CD4-positive, alpha-beta T cell treated with Interleukin-15 for 1 hour (primary cell): Measurements from ENCODE around the gene PPM1L.
A peak's percentile ranks its signal among the peaks of the same experiment; 100 is the strongest.
"Not testable (repeated sequence)": the region's sequence is repeated elsewhere in the genome, so short reads cannot be mapped to it uniquely, and the experiment has no call there.

Source experiments
- DNase-seq: peaks from one replicate; pipeline ENCODE4 v3.0.0-alpha.2; 2020

Gene PPM1L

GRCh38 chr3:160992712-160993111 lies 236.7 kb downstream of the PPM1L start:
- no peak for DNase-seq

GRCh38 chr3:160996811-160997210 lies 240.8 kb downstream of the PPM1L start:
- DNase-seq, result no peak

- no peak for DNase-seq
Measured at GRCh38 chr3:160998581-160998980, 242.6 kb downstream of the PPM1L start.

GRCh38 chr3:160999274-160999673 lies 243.2 kb downstream of the PPM1L start:
- no peak for DNase-seq

- DNase-seq, result no peak
Measured at GRCh38 chr3:161008086-161008485, 252.1 kb downstream of the PPM1L start.

- DNase-seq, result not testable (repeated sequence)
Measured at GRCh38 chr3:161010151-161010550, 254.1 kb downstream of the PPM1L start.

- no peak for DNase-seq
Measured at GRCh38 chr3:161014843-161015749, 259.1 kb downstream of the PPM1L start.

GRCh38 chr3:161016417-161017313 lies 260.6 kb downstream of the PPM1L start:
- DNase-seq, result no peak

- no peak for DNase-seq
Measured at GRCh38 chr3:161017971-161018370, 261.9 kb downstream of the PPM1L start.

- no peak for DNase-seq
Measured at GRCh38 chr3:161020256-161020655, 264.2 kb downstream of the PPM1L start.

GRCh38 chr3:161025911-161026310 lies 269.9 kb downstream of the PPM1L start:
- no peak for DNase-seq

GRCh38 chr3:161026612-161027510 lies 270.8 kb downstream of the PPM1L start:
- no peak for DNase-seq

GRCh38 chr3:161028555-161029153 lies 272.6 kb downstream of the PPM1L start:
- DNase-seq, result no peak

GRCh38 chr3:161031134-161031533 lies 275.1 kb downstream of the PPM1L start:
- no peak for DNase-seq

- peak; percentile 41 for DNase-seq
Measured at GRCh38 chr3:161034913-161035550, 279.0 kb downstream of the PPM1L start.

GRCh38 chr3:161035711-161036110 lies 279.7 kb downstream of the PPM1L start:
- no peak for DNase-seq

- DNase-seq, result no peak
Measured at GRCh38 chr3:161038725-161039124, 282.7 kb downstream of the PPM1L start.

GRCh38 chr3:161042023-161042501 lies 286.0 kb downstream of the PPM1L start:
- DNase-seq, result no peak

GRCh38 chr3:161043336-161044035 lies 287.5 kb downstream of the PPM1L start:
- DNase-seq, result no peak

GRCh38 chr3:161049683-161050248 lies 293.7 kb downstream of the PPM1L start:
- no peak for DNase-seq
